ENCODE data around the gene ADTRP.

Gene ADTRP

GRCh38 chr6:11754625-11755271 is 23.9 kb downstream of the ADTRP start:
- DNase-seq, result no peak

- DNase-seq, result no peak
Observed at GRCh38 chr6:11753798-11754197, 24.8 kb downstream of the ADTRP start.

GRCh38 chr6:11752360-11752759 is 26.2 kb downstream of the ADTRP start:
- no peak for DNase-seq

- no peak for DNase-seq
Observed at GRCh38 chr6:11750682-11751081, 27.9 kb downstream of the ADTRP start.

- DNase-seq, result no peak
Observed at GRCh38 chr6:11748591-11749210, 29.9 kb downstream of the ADTRP start.

- DNase-seq, result no peak
Observed at GRCh38 chr6:11747021-11747420, 31.6 kb downstream of the ADTRP start.

- no peak for DNase-seq
Observed at GRCh38 chr6:11744753-11745152, 33.9 kb downstream of the ADTRP start.

- no peak for DNase-seq
Observed at GRCh38 chr6:11744101-11744500, 34.5 kb downstream of the ADTRP start.

GRCh38 chr6:11740875-11741274 is 37.7 kb downstream of the ADTRP start:
- DNase-seq, result no peak

- DNase-seq, result no peak
Observed at GRCh38 chr6:11738661-11739375, 39.8 kb downstream of the ADTRP start.

- DNase-seq, result no peak
Observed at GRCh38 chr6:11738234-11738633, 40.4 kb downstream of the ADTRP start.

GRCh38 chr6:11736601-11737000 is 42.0 kb downstream of the ADTRP start:
- DNase-seq, result no peak

- no peak for DNase-seq
Observed at GRCh38 chr6:11734861-11735613, 43.6 kb downstream of the ADTRP start.

GRCh38 chr6:11732036-11732631 is 46.5 kb downstream of the ADTRP start:
- DNase-seq, result no peak

GRCh38 chr6:11731423-11731822 is 47.2 kb downstream of the ADTRP start:
- no peak for DNase-seq

GRCh38 chr6:11730641-11731040 is 48.0 kb downstream of the ADTRP start:
- no peak for DNase-seq

GRCh38 chr6:11729076-11729475 is 49.5 kb downstream of the ADTRP start:
- no peak for DNase-seq

GRCh38 chr6:11727998-11728961 is 50.3 kb downstream of the ADTRP start:
- DNase-seq, result no peak

- no peak for DNase-seq
Observed at GRCh38 chr6:11727346-11727997, 51.1 kb downstream of the ADTRP start.

GRCh38 chr6:11724286-11724685 is 54.3 kb downstream of the ADTRP start:
- DNase-seq, result no peak
